DOHH2 (cell line): ENCODE measurements around the gene ACTRT3.

ENCODE experiments used
- H3F3A ChIP-seq: fragments of 200-600 bp; sonication (generic), shearing (Covaris generic); 2 replicates; pipeline ENCODE4 v1.6.0; 2016; ENCODE audit warnings: antibody characterized with exemption, mild to moderate bottlenecking; ENCODE audit not compliant: control insufficient read depth, insufficient read depth
- H3K27ac ChIP-seq: fragments of 200-600 bp; sonication (generic); 2 replicates; pipeline ENCODE4 v1.5.1; 2014; ENCODE audit warnings: low read depth, mild to moderate bottlenecking, low read length, moderate library complexity
- H3K27me3 ChIP-seq: fragments of 200-600 bp; sonication (generic); 2 replicates; pipeline ENCODE4 v1.6.1; 2014; ENCODE audit warnings: mild to moderate bottlenecking, low read length, mixed read lengths; ENCODE audit not compliant: control insufficient read depth
- H3K36me3 ChIP-seq: fragments of 200-600 bp; sonication (generic); 2 replicates; pipeline ENCODE4 v1.6.1; 2014; ENCODE audit warnings: mild to moderate bottlenecking, low read length, moderate library complexity, mixed read lengths; ENCODE audit not compliant: control insufficient read depth
- H3K4me1 ChIP-seq: fragments of 200-600 bp; sonication (generic); 2 replicates; pipeline ENCODE4 v1.6.1; 2014; ENCODE audit warnings: mild to moderate bottlenecking, low read length, mixed read lengths; ENCODE audit not compliant: control insufficient read depth
- H3K4me2 ChIP-seq: fragments of 200-600 bp; sonication (generic); 2 replicates; pipeline ENCODE4 v1.6.0; 2014; ENCODE audit warnings: mild to moderate bottlenecking, low read length, moderate library complexity
- H3K4me3 ChIP-seq: fragments of 200-600 bp; sonication (generic); 2 replicates; pipeline ENCODE4 v1.5.1; 2014; ENCODE audit warnings: mild to moderate bottlenecking, low read length, mixed read lengths
- H3K79me2 ChIP-seq: fragments of 200-600 bp; sonication (generic); 2 replicates; pipeline ENCODE4 v1.6.1; 2014; ENCODE audit warnings: mild to moderate bottlenecking, low read length, mixed read lengths; ENCODE audit not compliant: control insufficient read depth
- H3K9me2 ChIP-seq: fragments of 200-600 bp; sonication (generic); replicated peaks from 2 replicates; pipeline ENCODE4 v1.6.1; 2014; ENCODE audit warnings: mild to moderate bottlenecking, low read length, mixed read lengths; ENCODE audit not compliant: control insufficient read depth
- H3K9me3 ChIP-seq: fragments of 200-600 bp; sonication (generic); 2 replicates; pipeline ENCODE4 v1.6.1; 2014; ENCODE audit warnings: antibody characterized with exemption, low read length, mixed read lengths; ENCODE audit not compliant: control insufficient read depth, insufficient read depth
- H4K20me1 ChIP-seq: fragments of 200-600 bp; sonication (generic); 2 replicates; pipeline ENCODE4 v1.6.0; 2014; ENCODE audit warnings: low read depth, mild to moderate bottlenecking, antibody characterized with exemption, low read length, moderate library complexity; ENCODE audit not compliant: control insufficient read depth, insufficient read depth
- CTCF ChIP-seq: fragments of 200-600 bp; sonication (generic); IDR thresholded peaks from one replicate; pipeline ENCODE4 v1.5.1; 2014; ENCODE audit warnings: antibody characterized with exemption, mild to moderate bottlenecking, low read depth, low read length; ENCODE audit not compliant: poor library complexity, severe bottlenecking
- EZH2phosphoT487 ChIP-seq: fragments of 200-600 bp; sonication (generic); IDR thresholded peaks from 2 replicates; pipeline ENCODE4 v1.6.1; 2017; ENCODE audit warnings: borderline replicate concordance, mild to moderate bottlenecking, antibody characterized with exemption, low read length, moderate library complexity, mixed read lengths

The ACTRT3 gene

GRCh38 chr3:169748670-169749069 is 20.7 kb downstream of the ACTRT3 start:
- Histone ChIP-seq H3K27ac (no peak overlapping the region), H3K4me1 (peaks cover 7% of the 10 kb centered on the region), H3K27me3 (peaks cover 37% of the 10 kb centered on the region), H3F3A (no peaks in the 10 kb centered on the region), H3K79me2 (no peaks in the 10 kb centered on the region), H4K20me1 (no peaks in the 10 kb centered on the region), H3K4me3 (no peak overlapping the region), H3K9me2 (no peaks in the 10 kb centered on the region), H3K36me3 (no peaks in the 10 kb centered on the region), H3K4me2 (no peak overlapping the region), H3K9me3 (no peaks in the 10 kb centered on the region)
- no peak for TF ChIP-seq EZH2phosphoT487
- TF ChIP-seq CTCF = no peak

DNA sequence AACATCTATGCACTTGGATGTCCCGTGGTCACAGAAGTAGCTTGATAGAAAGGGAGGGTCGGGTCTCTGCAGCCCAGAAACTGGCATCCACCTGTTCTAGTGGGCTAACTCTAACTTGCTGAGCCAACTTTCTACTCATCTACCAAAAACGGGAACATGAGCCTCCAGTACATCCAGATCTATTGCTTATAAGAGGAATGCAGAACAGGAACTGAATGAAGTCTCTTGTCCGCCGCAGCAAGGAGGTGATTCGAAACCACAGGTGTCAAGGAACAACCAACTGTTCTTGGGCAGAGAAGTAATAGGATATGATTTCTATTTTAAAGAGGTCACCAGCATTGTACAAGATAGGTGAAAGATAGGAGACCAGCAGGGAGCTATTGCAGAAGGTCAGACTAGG is 22.4 kb downstream of the ACTRT3 start:
- Histone ChIP-seq H3K4me1 (peaks cover 7% of the 10 kb centered on the region), H3K9me3 (no peaks in the 10 kb centered on the region), H3K27me3 (peaks cover 40% of the 10 kb centered on the region), H3K79me2 (no peaks in the 10 kb centered on the region), H4K20me1 (no peaks in the 10 kb centered on the region), H3F3A (no peaks in the 10 kb centered on the region), H3K4me2 (no peak overlapping the region), H3K9me2 (no peaks in the 10 kb centered on the region), H3K4me3 (no peak overlapping the region), H3K27ac (no peak overlapping the region), H3K36me3 (no peaks in the 10 kb centered on the region)
- TF ChIP-seq CTCF = no peak
- TF ChIP-seq EZH2phosphoT487 = no peak

DNA sequence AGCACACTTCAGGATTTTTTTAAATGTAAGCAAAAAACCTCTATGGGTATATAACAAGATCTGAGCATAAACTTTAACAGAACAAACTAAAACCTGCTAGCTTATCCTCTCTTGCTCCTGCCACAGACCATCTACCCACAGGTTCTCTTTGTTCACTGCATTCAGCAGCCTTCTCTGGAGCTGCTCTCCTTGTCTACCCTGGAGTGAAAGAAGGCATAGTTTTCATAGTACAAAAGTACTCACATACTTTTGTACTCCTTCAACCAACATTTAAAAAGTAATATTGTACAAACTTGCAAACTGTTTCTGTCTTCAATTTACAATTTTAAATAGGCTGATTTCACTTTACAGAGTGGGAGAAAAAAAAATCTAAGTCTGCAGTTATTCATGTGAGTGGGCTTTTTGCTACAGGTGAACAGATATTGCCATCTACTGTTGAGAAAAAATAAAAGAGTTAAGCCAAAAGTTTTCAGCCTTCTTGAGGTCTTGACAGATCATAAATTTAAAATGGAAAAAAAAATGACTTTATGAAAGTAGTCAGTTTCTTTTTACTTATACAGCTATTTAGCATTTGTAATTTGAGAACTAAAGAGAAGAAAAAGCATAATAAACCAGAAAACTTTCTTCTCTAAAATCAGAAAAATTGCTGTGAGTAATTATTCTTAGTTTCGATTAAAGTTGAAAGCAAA is 24.9 kb downstream of the ACTRT3 start:
- Histone ChIP-seq H3K27ac (no peak overlapping the region), H3K4me3 (no peak overlapping the region), H3K79me2 (no peaks in the 10 kb centered on the region), H4K20me1 (no peaks in the 10 kb centered on the region), H3K9me3 (no peaks in the 10 kb centered on the region), H3K27me3 (peaks cover 40% of the 10 kb centered on the region), H3K4me2 (no peak overlapping the region), H3K9me2 (no peaks in the 10 kb centered on the region), H3K36me3 (no peaks in the 10 kb centered on the region), H3K4me1 (no peaks in the 10 kb centered on the region), H3F3A (no peaks in the 10 kb centered on the region)
- TF ChIP-seq CTCF = peak; percentile 53
- no peak for TF ChIP-seq EZH2phosphoT487
